OCI-LY3 (cell line): ENCODE measurements around the gene CHERP.

Experiments
- CTCF ChIP-seq: fragments of 200-600, 300-600 bp; sonication (generic); IDR thresholded peaks from 2 replicates; pipeline ENCODE4 v1.5.1; 2014; ENCODE audit warnings: antibody characterized with exemption, low read length, low read depth
- EZH2phosphoT487 ChIP-seq: fragments of 200-600 bp; shearing (Covaris generic); IDR thresholded peaks from 2 replicates; pipeline ENCODE4 v1.6.1; 2018; ENCODE audit warnings: antibody characterized with exemption, mixed run types, low read depth

DNA sequence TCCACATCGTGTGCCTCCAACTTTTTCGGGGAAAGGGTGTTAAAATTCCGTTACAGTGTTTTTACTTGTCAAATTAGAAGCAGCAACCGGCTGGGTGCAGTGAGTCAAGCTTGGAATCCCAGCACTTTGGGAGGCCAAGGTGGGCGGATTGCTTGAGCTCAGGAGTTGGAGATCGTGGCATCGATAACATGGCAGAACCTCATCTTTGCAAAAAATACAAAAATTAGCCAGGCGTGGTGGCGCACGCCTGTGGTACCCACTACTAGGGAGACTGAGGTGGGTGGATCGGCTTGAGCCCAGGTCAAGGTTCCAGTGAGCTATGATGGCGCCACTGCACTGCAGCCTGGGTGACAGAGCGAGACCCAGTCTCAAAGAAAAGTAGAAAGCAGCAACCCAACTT, 31.1 kb upstream of the CHERP start:
- no peak for TF ChIP-seq CTCF
- TF ChIP-seq EZH2phosphoT487: no peak
